NCI-H1092 treated with DMSO at 0.1 percent for 48 hours (cell line): ENCODE results near the gene CDK15.
"Not testable (repeated sequence)": the region's sequence is repeated elsewhere in the genome, so short reads cannot be mapped to it uniquely, and the experiment has no call there.

Experiments used
- DNase-seq: peaks from one replicate; lab custom pipeline; 2025; lab: John Stamatoyannopoulos, UW

The CDK15 gene

GRCh38 chr2:201806442-201807170 lies at the start of gene CDK15:
Gene CDK15, plus strand, starts transcription at chr2:201806537. Its CDS starts 128 bp downstream, at chr2:201806665.
- no peak for DNase-seq

DNA sequence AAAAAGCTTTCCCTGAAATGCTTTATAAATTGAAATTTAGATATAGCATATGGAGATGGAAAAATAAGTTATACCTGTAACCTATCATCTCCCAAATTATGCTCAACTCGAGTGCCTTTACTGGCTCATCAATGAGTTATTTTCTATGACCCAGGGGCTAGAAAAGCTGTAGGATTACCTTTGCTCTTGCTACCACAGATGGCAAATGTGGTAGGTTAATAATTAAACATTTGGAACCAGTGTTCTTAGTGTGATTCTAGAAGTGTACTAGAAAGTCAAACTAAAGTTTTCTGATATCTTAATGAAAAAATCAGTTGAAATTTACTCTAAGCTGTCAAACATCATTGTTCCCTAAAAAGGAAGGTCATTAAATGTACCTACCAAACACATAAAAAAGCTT lies 48.1 kb upstream of the CDK15 start:
- no peak for DNase-seq

DNA sequence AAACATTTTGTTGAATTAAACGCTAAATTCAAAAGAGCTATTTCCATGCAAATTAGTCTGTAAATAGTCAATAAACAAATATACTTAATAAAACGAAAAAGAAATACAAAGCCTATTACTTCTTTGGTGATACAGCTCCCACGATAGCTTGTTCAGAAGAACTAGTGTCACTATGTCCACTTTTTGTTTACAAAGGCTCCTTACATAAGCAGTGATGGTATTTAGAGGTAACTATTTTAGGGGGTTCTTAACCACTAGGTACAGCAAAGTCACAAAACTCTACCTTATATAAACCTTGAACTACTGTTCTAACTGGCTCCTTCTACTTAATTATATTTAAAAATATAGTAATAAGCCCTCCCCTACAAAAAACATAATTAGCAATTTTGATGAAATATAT lies 47.5 kb upstream of the CDK15 start:
- no peak for DNase-seq

DNA sequence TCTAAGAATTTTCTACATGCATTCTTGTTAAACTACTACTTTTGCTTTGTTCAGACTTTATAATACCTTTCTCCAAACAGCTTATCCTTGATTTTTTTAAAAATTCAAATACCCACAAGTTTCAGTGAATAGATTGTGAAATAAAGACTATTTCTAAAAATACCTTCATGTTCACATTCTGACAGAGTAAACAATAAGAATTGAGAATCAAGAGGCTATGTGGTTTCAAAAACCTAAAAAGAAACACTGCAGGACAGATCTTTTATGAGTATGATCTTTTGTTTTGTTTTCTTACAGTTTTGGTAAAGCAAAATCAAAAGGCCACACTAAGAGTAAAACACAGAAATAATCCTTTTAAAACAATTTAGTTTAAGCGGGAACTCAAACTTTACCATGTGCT lies 46.8 kb upstream of the CDK15 start:
- no peak for DNase-seq

DNA sequence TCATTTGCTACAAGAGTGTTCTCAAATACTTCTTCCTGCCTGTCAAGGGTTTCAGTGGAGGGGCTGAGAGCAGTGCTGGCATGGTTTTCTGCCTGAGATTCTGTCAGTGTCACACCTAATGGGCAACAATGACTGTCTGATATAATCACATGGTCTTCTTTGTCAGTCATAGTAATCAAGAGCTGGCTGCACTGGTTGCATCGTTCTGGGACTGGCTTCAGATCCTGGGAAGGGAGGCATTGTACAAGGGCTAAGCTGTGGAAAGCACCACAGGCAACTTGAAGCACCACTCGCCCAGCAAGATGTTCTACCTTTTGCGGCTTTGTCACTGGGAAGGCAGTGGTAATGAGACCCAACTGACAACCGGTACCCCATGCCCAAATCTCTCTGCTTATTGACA lies 45.2 kb upstream of the CDK15 start:
- DNase-seq, result no peak

- not testable (repeated sequence) for DNase-seq
Measured at GRCh38 chr2:201764469-201764868, 41.9 kb upstream of the CDK15 start.

GRCh38 chr2:201765799-201766198 lies 40.5 kb upstream of the CDK15 start:
- DNase-seq, result no peak

GRCh38 chr2:201768918-201769317 lies 37.4 kb upstream of the CDK15 start:
- no peak for DNase-seq

GRCh38 chr2:201769666-201770373 lies 36.5 kb upstream of the CDK15 start:
- DNase-seq, result no peak

- DNase-seq, result no peak
Measured at GRCh38 chr2:201773990-201774389, 32.3 kb upstream of the CDK15 start.

DNA sequence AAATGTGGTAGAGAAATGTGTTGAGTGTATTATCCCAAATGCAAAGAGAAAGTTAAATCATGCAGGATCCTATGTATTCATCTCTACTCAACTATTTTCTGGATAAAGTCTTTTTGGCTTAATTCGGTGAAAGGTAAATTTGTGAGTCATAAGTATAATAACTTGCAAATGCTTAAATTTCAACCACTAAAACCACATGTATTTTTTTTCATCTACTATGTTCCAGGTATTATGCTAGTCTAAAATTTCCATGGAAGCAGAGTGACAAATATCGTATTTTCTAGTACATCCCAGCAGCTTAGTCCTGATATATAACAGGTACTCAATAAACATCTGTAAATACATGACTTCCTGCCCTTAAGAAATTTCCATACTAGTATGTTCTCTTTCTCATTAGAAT lies 31.8 kb upstream of the CDK15 start:
- no peak for DNase-seq

- DNase-seq, result no peak
Measured at GRCh38 chr2:201775326-201775725, 31.0 kb upstream of the CDK15 start.

DNA sequence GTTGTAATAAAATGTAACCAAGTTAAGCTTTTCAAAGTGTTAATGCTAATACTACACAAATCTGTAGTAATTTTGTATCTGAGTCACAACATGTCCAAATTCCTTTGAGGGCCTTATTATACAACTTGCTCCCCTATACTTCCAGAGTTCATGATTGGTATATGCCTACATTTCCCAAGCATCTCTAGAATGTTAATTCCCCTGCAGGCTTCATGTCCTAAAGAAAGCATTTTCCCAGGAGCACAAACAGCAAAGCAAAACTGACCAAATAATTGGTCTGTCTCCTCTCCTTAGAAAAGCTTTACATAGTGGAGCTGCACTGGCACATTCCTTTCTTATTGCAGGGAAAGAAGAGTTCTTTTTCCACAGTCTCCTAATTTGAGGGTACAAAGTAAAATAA lies 29.3 kb upstream of the CDK15 start:
- no peak for DNase-seq

GRCh38 chr2:201777869-201778268 lies 28.5 kb upstream of the CDK15 start:
- DNase-seq, result no peak

GRCh38 chr2:201779901-201780673 lies 26.2 kb upstream of the CDK15 start:
- no peak for DNase-seq

DNA sequence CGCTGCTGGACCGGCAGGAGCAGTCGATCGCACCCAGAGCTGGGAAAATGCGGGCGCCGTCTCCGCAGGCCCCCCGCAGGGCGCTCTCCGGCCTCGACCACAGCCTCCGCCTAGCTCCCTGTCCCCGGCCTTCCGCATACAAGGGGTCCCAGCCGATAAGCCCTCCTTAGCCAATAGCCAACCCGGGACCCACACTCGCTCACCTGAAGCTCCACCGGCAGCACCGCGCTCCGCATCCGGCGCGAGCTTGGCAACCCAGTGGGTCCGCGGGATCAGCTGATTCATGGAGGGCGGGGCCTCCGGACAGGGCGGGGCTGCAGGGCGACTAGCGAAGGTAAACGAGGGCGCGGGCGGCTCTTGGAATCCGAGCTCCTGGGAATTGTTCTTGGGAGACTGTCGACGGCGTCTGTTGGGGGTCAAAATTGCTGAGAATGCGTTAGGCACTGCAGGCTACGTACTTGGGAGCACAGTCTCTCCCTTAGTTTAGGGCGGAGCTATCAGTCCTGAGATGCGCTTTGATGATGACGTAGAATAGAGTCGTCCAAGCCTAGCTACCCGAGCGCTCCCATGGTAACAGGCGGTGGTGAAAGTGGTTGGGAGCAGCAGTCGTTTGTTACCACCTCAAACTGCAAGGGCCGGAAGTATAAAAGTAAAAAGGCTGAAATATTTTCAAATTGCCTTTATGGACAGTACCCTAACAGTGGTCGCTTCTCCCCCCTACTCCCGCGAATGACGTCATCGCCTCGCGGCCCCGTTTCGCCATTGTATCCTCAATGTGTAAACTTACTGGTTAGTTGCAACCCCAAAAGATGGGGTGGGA lies 25.5 kb upstream of the CDK15 start, which contains the start of gene ALS2:
Gene ALS2, minus strand, starts transcription at position 260 of the 820 bp plus-strand sequence. CDS start 12,048 bp downstream, outside the sequence.
- peak; percentile 95 for DNase-seq

DNA sequence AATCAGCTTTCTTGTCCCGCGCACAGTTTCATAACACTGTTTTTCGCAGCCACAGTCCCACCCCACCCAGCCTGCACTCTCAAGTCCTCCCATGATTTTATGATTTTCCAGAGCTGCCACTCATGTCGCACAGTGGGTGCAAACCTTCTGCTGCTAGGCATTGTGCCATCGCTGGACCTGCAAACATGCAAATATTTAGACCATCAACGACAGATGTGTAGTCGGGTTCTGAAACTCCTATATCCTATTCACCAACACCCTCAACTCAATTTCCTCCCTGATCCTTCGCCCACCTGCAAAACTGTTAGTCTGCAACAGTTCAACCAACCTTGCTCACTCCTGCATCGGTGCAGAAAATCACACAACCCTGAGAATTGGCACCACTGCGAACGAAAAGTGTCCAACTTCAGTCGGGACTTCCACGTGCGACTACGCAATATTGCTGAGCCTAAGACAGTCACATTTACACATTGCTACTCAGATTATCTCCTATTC lies 24.7 kb upstream of the CDK15 start:
- DNase-seq, result no peak

- DNase-seq, result no peak
Measured at GRCh38 chr2:201784563-201784962, 21.8 kb upstream of the CDK15 start.

DNA sequence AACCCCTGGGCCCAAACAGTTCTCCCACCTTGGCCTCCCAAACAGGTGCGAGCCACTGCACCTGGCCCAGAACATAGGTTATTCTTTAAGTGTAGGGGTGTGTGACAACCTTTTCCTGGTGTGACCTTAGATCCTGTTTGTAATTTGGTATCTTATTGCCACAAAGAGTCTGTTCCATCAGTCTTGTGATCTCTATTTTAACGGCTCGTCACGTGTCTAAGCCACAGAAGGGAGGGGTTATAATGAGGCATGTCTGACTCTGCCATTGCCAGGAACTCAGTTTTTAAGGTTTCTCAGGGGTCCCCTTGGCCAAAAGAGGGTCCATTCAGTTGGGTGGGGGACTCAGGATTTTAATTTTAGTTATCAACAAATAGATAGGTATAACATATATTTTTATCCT lies 21.2 kb upstream of the CDK15 start:
- DNase-seq, result no peak

- DNase-seq, result no peak
Measured at GRCh38 chr2:201786471-201786870, 19.9 kb upstream of the CDK15 start.

GRCh38 chr2:201788371-201788770 lies 18.0 kb upstream of the CDK15 start:
- DNase-seq, result no peak

- DNase-seq, result no peak
Measured at GRCh38 chr2:201789395-201789794, 16.9 kb upstream of the CDK15 start.
